ENCODE measurements around the gene FAT1.

FAT1 gene

DNA sequence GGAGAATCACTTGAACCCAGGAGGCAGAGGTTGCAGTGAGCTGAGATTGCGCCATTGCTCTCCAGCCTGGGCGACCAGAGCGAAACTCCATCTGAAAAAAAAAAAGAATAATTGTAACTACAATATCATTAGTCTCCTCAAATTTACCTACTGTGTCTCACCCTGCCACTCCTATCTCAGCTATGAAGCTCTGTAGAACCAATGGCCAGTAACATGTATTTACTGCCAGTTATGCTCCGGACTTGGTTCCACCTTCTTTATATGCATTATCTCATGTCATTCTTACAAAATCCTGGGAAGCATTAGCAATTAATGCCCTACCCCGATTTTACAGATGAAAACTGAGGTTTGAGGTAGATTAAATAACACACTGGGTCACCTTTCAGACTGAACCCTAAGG lies 7.0 kb upstream of the FAT1 start:
- Histone ChIP-seq H3K27me3 (ENCODE audit: insufficient read depth, low read length) (peaks cover 5% of the 10 kb centered on the region; the same call in 1 of the 2 replicates), H3K4me1 (ENCODE audit: insufficient read depth, low read length) (peaks cover 18% of the 10 kb centered on the region), H3K27ac (ENCODE audit: low read depth, low read length) (no peak overlapping the region), H3K4me3 (ENCODE audit: low read length) (no peak overlapping the region), H3K9me3 (ENCODE audit: insufficient read depth, low read depth, low read length) (no peaks in the 10 kb centered on the region), H3K9ac (ENCODE audit: low read depth, low read length) (no peak overlapping the region), H3K36me3 (ENCODE audit: insufficient read depth, low read length) (no peaks in the 10 kb centered on the region)
- WGBS: 91% methylated on average over 5 of the region's 5 CpGs

DNA sequence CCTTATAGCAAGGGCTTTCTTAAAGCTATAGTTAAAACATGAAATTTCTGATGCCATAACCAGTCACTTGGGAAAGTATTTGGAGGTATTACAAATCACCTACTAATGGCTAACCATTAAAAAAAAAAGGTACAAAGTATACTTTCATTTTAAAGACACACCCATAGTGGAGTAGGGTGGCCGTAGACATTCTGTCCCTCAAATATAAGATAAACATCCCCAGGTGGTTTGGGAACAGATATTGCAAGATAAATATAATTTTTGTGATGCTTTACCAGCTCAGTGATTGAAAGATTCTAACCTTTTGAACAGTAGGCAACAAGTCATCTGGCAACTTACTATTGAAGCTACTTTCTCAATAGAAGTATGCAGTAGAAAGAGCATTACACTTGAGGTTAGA lies 6.2 kb upstream of the FAT1 start:
- no peaks in the 10 kb centered on the region for H3K36me3 ChIP-seq (ENCODE audit: insufficient read depth, low read length)
- no peak overlapping the region for H3K4me3 ChIP-seq (ENCODE audit: low read length)
- WGBS: no CpG with 5 or more reads among the region's 1 CpG
- no peaks in the 10 kb centered on the region for H3K9me3 ChIP-seq (ENCODE audit: insufficient read depth, low read depth, low read length)
- H3K4me1 ChIP-seq (ENCODE audit: insufficient read depth, low read length): peaks cover 18% of the 10 kb centered on the region
- H3K27me3 ChIP-seq (ENCODE audit: insufficient read depth, low read length): peaks cover 5% of the 10 kb centered on the region; the same call in 1 of the 2 replicates
- no peak overlapping the region for H3K27ac ChIP-seq (ENCODE audit: low read depth, low read length)
- H3K9ac ChIP-seq (ENCODE audit: low read depth, low read length): no peak overlapping the region

DNA sequence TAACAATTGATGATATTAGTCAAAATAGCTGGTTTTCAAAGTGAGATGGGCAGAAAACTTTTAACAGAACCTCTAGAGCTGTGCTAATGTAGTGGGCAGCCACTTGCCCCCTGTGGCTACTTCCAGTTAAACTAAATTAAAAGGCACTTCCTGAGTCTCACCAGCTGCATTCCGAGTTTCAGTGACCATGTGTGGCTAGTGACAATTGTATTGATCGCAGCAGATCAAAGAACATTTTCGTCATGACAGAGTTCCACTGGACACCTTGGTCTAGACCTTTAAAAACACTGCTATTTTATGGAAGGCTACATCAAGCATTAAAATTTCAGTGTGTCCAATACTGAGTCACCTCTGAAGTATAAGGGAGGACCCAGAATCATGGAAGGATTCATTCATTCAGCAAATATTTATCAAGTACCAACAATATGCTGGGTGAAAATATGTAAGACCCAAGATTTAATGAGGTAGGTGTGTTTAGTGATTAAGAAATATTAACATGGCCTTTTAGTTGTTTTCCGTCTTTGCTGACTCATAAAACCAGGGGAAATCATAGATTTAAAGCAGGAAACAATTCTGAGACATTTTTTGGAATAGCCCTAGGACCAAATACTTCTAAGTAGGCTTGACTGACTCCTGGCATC lies 5.1 kb upstream of the FAT1 start:
- 38% methylated on average over 4 of the region's 4 CpGs for WGBS
- H3K27ac ChIP-seq (ENCODE audit: low read depth, low read length): no peak overlapping the region
- H3K27me3 ChIP-seq (ENCODE audit: insufficient read depth, low read length): peaks cover 5% of the 10 kb centered on the region; the same call in 1 of the 2 replicates
- H3K9me3 ChIP-seq (ENCODE audit: insufficient read depth, low read depth, low read length): no peaks in the 10 kb centered on the region
- H3K4me1 ChIP-seq (ENCODE audit: insufficient read depth, low read length): peaks cover 18% of the 10 kb centered on the region
- H3K4me3 ChIP-seq (ENCODE audit: low read length): no peak overlapping the region
- H3K36me3 ChIP-seq (ENCODE audit: insufficient read depth, low read length): no peaks in the 10 kb centered on the region
- no peak overlapping the region for H3K9ac ChIP-seq (ENCODE audit: low read depth, low read length)

DNA sequence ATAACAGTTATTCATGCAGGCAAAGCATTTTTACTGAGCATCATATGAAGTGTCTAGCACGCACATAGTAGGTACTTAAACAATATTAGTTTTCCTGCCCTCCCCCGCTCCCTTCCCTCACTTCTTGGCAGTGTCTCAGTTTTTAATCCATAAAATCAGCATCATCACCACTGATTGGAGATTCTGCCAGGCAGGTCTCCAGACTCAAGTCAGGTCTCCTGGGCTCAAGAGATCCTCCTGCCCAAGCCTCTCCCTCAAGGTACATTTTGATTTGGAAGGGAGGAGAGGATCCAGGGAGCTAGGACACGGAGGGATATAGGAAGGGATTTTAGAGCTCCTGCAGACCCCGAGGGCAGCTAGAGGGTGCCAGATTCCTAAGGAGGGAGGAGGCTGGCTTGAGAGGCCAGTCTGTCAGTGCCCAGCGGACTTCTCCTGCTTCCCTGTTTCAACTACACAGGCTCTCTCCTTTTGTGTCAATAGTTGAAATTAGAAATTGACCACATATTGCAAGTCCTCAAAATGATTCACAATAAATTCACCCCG lies 4.4 kb upstream of the FAT1 start:
- peaks cover 5% of the 10 kb centered on the region; the same call in 1 of the 2 replicates for H3K27me3 ChIP-seq (ENCODE audit: insufficient read depth, low read length)
- no peaks in the 10 kb centered on the region for H3K36me3 ChIP-seq (ENCODE audit: insufficient read depth, low read length)
- peak overlapping the region; percentile 98 for H3K4me3 ChIP-seq (ENCODE audit: low read length)
- H3K4me1 ChIP-seq (ENCODE audit: insufficient read depth, low read length): peaks cover 18% of the 10 kb centered on the region
- no peak overlapping the region for H3K27ac ChIP-seq (ENCODE audit: low read depth, low read length)
- H3K9me3 ChIP-seq (ENCODE audit: insufficient read depth, low read depth, low read length): no peaks in the 10 kb centered on the region
- H3K9ac ChIP-seq (ENCODE audit: low read depth, low read length): no peak overlapping the region
- WGBS: 33% methylated on average over 4 of the region's 6 CpGs

DNA sequence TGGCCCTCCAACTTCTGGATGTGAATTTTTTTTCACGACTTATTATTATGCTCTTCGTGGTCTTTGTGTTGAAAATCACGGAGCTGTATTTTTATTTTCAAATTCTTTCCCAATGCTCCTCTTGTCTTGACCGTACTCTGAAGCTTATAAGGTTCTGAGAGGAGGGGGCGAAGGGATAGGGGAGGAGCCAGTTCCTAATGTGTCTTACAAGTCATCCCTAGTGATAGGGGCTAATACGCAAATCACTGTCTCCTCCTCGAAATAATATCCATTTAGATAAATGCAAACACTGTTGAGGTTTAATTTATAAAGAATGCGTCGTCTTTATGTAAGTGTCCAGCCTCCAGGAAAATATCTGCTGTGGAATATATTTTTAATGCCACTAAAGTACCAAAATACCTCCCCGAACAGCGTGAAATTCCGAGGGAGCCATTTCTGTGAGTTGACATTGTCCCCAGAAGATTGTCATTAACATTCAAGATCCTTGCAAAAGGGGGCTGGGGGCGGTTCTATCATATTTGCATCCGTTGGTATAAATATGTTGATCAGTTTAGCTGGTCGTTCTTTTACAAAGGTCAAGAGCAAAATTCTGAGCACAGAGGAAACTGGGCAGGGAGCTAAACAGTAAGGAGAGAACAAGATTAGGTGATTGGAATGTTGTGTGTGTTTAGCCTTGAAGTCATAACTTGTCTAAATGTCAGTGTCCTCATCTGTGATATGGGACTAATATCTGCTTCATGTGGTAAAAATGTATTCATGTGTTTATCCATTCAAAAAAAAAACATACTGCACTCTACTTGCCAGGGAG lies 3.7 kb upstream of the FAT1 start:
- peak overlapping the region; percentile 94 for H3K9ac ChIP-seq (ENCODE audit: low read depth, low read length)
- WGBS: 4% methylated on average over 7 of the region's 15 CpGs
- peak overlapping the region; percentile 98 for H3K4me3 ChIP-seq (ENCODE audit: low read length)
- no peaks in the 10 kb centered on the region for H3K36me3 ChIP-seq (ENCODE audit: insufficient read depth, low read length)
- no peaks in the 10 kb centered on the region for H3K9me3 ChIP-seq (ENCODE audit: insufficient read depth, low read depth, low read length)
- peaks cover 5% of the 10 kb centered on the region; the same call in 1 of the 2 replicates for H3K27me3 ChIP-seq (ENCODE audit: insufficient read depth, low read length)
- peaks cover 20% of the 10 kb centered on the region for H3K4me1 ChIP-seq (ENCODE audit: insufficient read depth, low read length)
- peak overlapping the region; percentile 77; the same call in 1 of the 2 replicates for H3K27ac ChIP-seq (ENCODE audit: low read depth, low read length)

DNA sequence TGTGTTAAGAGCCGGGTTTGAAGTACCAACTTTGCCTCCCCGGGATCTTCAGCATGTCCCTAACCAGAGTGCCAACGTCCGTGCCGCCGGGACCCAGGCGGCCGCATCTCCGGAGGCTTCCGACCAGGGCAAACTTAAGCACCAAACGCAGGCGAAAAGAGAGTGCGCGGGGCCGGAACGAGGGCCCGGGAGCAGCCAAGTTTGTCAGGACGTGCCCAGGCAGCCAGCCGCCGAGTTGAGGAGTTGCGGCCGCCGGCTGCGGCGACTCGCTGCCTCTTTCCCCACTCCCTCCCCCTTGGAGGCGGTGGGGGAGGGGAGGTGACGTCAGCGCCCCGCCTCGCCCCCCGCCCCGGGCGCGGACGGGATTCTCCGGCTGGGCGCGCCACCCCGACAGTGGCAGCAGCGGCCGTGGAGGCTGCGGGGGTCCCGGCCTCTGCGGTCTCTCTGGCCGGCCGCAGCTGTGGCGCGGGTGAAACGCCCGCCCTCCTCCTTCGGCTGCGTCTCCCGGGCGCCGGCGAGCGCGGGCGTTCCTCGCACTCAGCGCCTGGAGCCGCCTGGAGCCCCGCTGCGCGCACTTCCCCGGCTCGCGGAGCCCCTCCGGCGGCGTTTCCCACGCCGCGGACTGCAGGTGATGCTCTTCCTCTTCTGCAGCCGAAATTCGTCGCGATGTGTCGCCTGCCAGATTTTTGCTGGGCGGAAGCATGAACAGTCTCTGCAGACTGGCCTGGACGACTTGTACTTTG lies 2.9 kb upstream of the FAT1 start:
- under 1% methylated on average over 77 of the region's 82 CpGs for WGBS
- H3K27me3 ChIP-seq (ENCODE audit: insufficient read depth, low read length): peaks cover 5% of the 10 kb centered on the region; the same call in 1 of the 2 replicates
- no peaks in the 10 kb centered on the region for H3K36me3 ChIP-seq (ENCODE audit: insufficient read depth, low read length)
- H3K9me3 ChIP-seq (ENCODE audit: insufficient read depth, low read depth, low read length): no peaks in the 10 kb centered on the region; the same call in 1 of the 2 replicates
- peak overlapping the region; percentile 98 for H3K4me3 ChIP-seq (ENCODE audit: low read length)
- peaks cover 27% of the 10 kb centered on the region for H3K4me1 ChIP-seq (ENCODE audit: insufficient read depth, low read length)
- H3K9ac ChIP-seq (ENCODE audit: low read depth, low read length): peak overlapping the region; percentile 94
- H3K27ac ChIP-seq (ENCODE audit: low read depth, low read length): peak overlapping the region; percentile 77; the same call in 1 of the 2 replicates

DNA sequence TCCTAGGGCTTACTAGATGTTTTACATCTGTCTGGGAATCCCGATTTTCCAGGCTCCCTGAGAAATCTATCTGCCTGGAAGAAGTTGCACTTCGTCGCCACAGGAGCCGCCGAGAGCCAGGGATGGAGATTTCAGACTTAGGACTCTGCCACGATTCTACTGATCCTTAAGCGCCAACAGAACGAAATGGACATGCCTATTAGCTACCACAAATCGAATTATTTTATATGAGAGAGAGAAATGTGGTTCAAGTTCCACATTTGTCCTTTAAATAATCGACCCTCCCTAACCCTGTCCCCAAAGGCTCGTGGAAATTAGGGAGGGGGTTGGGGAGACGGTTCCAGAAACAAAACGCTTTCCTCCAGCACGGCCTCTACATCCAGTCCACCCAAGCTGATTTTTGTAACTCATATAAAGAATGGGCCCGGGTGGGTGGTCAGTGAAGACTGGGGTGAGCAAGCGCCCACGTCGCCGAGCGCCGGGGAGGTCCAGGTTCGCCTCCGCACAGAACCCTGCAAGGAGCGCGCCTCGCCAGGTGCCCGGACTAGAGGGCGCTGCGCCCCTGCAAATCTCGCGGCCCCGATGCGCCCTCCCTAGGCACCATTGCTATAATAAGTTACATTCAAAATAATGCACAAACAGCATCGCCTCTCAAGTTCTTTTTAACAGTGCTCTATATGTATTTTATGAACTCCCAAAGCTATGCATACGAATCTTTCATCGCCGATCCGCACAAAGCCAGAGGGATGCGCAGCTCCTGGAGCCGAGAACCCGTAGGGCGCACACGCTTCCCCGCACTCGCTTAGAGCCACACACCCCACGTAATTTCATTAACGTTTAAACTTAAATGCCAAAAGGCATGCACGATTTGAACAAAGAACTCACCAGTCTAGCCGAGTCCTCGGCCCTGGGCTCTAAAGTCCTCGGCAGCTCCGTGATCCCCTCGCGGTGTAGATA lies 2.1 kb upstream of the FAT1 start:
- Histone ChIP-seq H3K36me3 (ENCODE audit: insufficient read depth, low read length) (no peaks in the 10 kb centered on the region), H3K9me3 (ENCODE audit: insufficient read depth, low read depth, low read length) (no peaks in the 10 kb centered on the region; the same call in 1 of the 2 replicates), H3K9ac (ENCODE audit: low read depth, low read length) (peak overlapping the region; percentile 94), H3K4me1 (ENCODE audit: insufficient read depth, low read length) (peaks cover 36% of the 10 kb centered on the region), H3K27me3 (ENCODE audit: insufficient read depth, low read length) (peaks cover 5% of the 10 kb centered on the region; the same call in 1 of the 2 replicates), H3K27ac (ENCODE audit: low read depth, low read length) (peak overlapping the region; percentile 100), H3K4me3 (ENCODE audit: low read length) (peak overlapping the region; percentile 98)
- under 1% methylated on average over 46 of the region's 54 CpGs for WGBS

DNA sequence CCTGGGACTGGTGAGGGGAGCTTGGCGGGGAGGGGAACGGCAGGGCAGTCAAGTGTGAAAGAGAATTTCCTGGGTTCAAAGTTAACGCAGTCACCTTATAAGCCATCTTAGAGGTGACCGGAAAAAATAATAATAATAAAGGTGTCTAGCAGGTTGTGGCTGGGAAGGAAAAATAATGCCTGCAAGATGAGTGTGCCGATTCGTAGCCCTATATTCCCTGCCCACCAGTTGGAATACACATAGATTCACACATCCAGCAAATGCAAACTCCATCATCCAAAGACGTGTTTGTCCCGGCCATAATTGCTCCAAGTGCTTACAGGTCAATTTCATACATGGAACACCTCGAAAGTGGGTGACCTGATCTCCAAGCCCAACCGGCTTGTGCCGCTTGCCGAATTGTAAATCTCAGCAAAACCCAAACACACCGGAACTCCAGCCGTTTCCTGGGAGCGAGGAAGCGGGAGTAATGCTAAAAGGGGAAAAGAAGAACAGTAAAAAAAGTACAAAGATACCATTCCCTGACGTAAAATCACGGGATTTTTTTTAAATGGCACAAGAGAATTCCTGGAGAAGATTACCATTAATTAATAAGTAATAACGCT lies 1.3 kb upstream of the FAT1 start:
- Histone ChIP-seq H3K9me3 (ENCODE audit: insufficient read depth, low read depth, low read length) (no peaks in the 10 kb centered on the region; the same call in 1 of the 2 replicates), H3K27me3 (ENCODE audit: insufficient read depth, low read length) (peaks cover 5% of the 10 kb centered on the region; the same call in 1 of the 2 replicates), H3K27ac (ENCODE audit: low read depth, low read length) (peak overlapping the region; percentile 100), H3K4me3 (ENCODE audit: low read length) (peak overlapping the region; percentile 98), H3K9ac (ENCODE audit: low read depth, low read length) (peak overlapping the region; percentile 94), H3K4me1 (ENCODE audit: insufficient read depth, low read length) (peaks cover 43% of the 10 kb centered on the region), H3K36me3 (ENCODE audit: insufficient read depth, low read length) (no peaks in the 10 kb centered on the region)
- WGBS: 0% methylated on average over 14 of the region's 19 CpGs

DNA sequence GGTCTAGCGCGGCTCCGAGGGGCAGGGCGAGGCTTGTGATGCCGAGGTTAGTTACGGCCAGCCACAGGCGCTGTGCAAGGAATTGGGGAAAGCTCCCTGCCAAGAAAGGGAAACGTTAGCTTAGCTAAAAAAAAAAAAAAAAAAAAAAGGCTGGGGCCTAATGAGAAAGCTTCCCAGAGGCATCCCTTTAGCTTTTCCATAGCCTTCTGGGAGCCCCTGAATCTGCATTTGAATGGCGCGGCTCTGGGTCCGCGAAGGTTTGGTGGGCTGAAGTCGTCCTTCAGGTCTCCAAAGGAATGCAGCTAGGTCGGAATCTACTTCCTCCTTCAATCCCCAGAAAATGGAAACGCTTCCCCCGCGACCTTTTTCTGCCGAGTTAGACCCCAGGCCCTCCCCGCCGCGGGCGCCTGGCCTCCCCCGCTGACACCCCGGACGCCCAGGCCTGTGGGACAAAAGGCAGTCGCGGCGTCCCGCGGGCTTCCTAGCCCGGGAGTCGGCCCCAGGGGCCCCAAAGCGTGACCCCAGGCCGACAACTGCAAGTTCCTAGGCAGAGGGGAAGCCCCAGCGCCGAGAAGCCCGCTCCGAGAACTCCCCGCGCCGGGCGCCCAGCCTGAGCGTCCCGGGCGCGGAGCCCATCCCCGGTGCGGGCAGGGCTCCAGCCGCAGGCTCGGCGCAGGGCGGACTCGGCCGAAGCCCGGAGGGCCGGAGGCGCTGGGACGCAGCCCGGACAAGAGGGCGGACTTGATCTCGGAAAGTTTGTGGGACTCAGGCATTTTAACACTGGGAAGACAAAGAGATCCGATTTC lies 605 bp upstream of the FAT1 start:
- Histone ChIP-seq H3K27me3 (ENCODE audit: insufficient read depth, low read length) (peaks cover 5% of the 10 kb centered on the region; the same call in 1 of the 2 replicates), H3K9me3 (ENCODE audit: insufficient read depth, low read depth, low read length) (no peaks in the 10 kb centered on the region; the same call in 1 of the 2 replicates), H3K36me3 (ENCODE audit: insufficient read depth, low read length) (no peaks in the 10 kb centered on the region), H3K27ac (ENCODE audit: low read depth, low read length) (peak overlapping the region; percentile 100), H3K9ac (ENCODE audit: low read depth, low read length) (peak overlapping the region; percentile 94), H3K4me3 (ENCODE audit: low read length) (peak overlapping the region; percentile 98), H3K4me1 (ENCODE audit: insufficient read depth, low read length) (peaks cover 43% of the 10 kb centered on the region)
- WGBS: under 1% methylated on average over 62 of the region's 62 CpGs
